Cardiac fibroblast (primary cell): ENCODE results near the gene CNKSR1.

ENCODE experiments used
- DNase-seq, 2 donors: peaks; one replicate each; pipeline versions ENCODE4 v3.0.0 to v3.0.0-alpha.2; 2010; ENCODE audit warnings: low read depth in 2 of 2
- H3K4me3 ChIP-seq, 2 donors: replicated peaks in 1 of 2; 1 replicate in 1 of 2; 2 replicates in 1 of 2; pipeline ENCODE4 v1.5.1; 2011; ENCODE audit warnings: low read depth in 2 of 2, low read length in 2 of 2, mild to moderate bottlenecking in 2 of 2, moderate library complexity in 1 of 2
- CTCF ChIP-seq: IDR thresholded peaks from one replicate; pipeline ENCODE4 v1.5.1; 2011; ENCODE audit warnings: low read depth, mild to moderate bottlenecking, low read length, inconsistent platforms

Gene CNKSR1

GRCh38 chr1:26177182-26177684 is at the start of gene CNKSR1:
TSS of gene CNKSR1 (plus strand) at chr1:26177491. CDS start at chr1:26177548, 57 bp downstream.
- no peak for DNase-seq
- no peak within 1 kb of the TSS for H3K4me3 ChIP-seq
- TF ChIP-seq CTCF = no peak

- H3K4me3 ChIP-seq = no peak overlapping the region
- no peak for TF ChIP-seq CTCF
- DNase-seq = no peak
Measured at GRCh38 chr1:26129778-26130177, 47.5 kb upstream of the CNKSR1 start.

- no peak overlapping the region for H3K4me3 ChIP-seq
- no peak for TF ChIP-seq CTCF
- DNase-seq = no peak
Measured at GRCh38 chr1:26130695-26131094, 46.6 kb upstream of the CNKSR1 start.

GRCh38 chr1:26132128-26132833 is 45.0 kb upstream of the CNKSR1 start:
- no peak for TF ChIP-seq CTCF
- DNase-seq = peak in 1 of 2 donors; percentile 18
- H3K4me3 ChIP-seq = no peak overlapping the region

- no peak overlapping the region for H3K4me3 ChIP-seq
- TF ChIP-seq CTCF = no peak
- no peak for DNase-seq
Measured at GRCh38 chr1:26132834-26133167, 44.5 kb upstream of the CNKSR1 start.

GRCh38 chr1:26134466-26134865 is 42.8 kb upstream of the CNKSR1 start:
- no peak overlapping the region for H3K4me3 ChIP-seq
- no peak for DNase-seq
- no peak for TF ChIP-seq CTCF

- DNase-seq = no peak
- no peak overlapping the region for H3K4me3 ChIP-seq
- no peak for TF ChIP-seq CTCF
Measured at GRCh38 chr1:26138974-26139558, 38.2 kb upstream of the CNKSR1 start.
